Omental fat pad (tissue), 4 donors: Measurements from ENCODE around the gene OR2A14. TPM values are rescaled to one million over a fixed set of nuclear protein-coding genes. Genes with fewer than 3 reads are reported as not detected.
A peak's percentile ranks its signal among the peaks of the same experiment; 100 is the strongest.
"Not testable (repeated sequence)": the region's sequence is repeated elsewhere in the genome, so short reads cannot be mapped to it uniquely, and the experiment has no call there.

Experiments
- ATAC-seq: fragments of 150-250 bp; one replicate; pipeline ENCODE4 v1.9.1; 2016; ENCODE audit warnings: mild to moderate bottlenecking, moderate library complexity; ENCODE audit not compliant: low FRiP score
- DNase-seq: peaks from one replicate; pipeline ENCODE4 v3.0.0-alpha.2; 2019; ENCODE audit warnings: low spot score
- total RNA-seq, 4 donors: library from RNA; depleted of rRNA; stranded (reverse); fragments of >200 nt; gene quantifications; one replicate each; pipeline ENCODE4 v1.1.0, GENCODE V29; 2016
- TF ChIP-seq, protein P1 (sequence below), 3 donors: fragments of 450-650 bp; IDR thresholded peaks; one replicate each; pipeline ENCODE4 v1.5.1; 2016 to 2017; ENCODE audit warnings: antibody characterized with exemption in 3 of 3, mild to moderate bottlenecking in 3 of 3, moderate library complexity in 2 of 3

Gene OR2A14
- total RNA-seq, 4 donors from 2014 or later = not detected

DNA sequence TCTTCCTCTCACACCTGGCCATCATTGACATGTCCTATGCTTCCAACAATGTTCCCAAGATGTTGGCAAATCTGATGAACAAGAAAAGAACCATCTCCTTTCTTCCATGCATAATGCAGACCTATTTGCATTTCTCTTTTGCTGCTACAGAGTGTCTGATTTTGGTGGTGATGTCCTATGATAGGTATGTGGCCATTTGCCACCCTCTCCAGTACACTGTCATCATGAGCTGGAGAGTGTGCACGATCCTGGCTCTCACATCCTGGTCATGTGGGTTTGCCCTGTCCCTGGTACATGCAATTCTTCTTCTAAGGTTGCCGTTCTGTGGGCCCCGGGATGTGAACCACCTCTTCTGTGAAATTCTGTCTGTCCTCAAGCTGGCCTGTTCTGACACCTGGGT lies 19.2 kb downstream of the OR2A14 start:
- ATAC-seq (no peak), DNase-seq (no peak)
- TF ChIP-seq, protein P1, sequence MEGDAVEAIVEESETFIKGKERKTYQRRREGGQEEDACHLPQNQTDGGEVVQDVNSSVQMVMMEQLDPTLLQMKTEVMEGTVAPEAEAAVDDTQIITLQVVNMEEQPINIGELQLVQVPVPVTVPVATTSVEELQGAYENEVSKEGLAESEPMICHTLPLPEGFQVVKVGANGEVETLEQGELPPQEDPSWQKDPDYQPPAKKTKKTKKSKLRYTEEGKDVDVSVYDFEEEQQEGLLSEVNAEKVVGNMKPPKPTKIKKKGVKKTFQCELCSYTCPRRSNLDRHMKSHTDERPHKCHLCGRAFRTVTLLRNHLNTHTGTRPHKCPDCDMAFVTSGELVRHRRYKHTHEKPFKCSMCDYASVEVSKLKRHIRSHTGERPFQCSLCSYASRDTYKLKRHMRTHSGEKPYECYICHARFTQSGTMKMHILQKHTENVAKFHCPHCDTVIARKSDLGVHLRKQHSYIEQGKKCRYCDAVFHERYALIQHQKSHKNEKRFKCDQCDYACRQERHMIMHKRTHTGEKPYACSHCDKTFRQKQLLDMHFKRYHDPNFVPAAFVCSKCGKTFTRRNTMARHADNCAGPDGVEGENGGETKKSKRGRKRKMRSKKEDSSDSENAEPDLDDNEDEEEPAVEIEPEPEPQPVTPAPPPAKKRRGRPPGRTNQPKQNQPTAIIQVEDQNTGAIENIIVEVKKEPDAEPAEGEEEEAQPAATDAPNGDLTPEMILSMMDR (IDR thresholded peaks at IDR 0.05) = no peak

DNA sequence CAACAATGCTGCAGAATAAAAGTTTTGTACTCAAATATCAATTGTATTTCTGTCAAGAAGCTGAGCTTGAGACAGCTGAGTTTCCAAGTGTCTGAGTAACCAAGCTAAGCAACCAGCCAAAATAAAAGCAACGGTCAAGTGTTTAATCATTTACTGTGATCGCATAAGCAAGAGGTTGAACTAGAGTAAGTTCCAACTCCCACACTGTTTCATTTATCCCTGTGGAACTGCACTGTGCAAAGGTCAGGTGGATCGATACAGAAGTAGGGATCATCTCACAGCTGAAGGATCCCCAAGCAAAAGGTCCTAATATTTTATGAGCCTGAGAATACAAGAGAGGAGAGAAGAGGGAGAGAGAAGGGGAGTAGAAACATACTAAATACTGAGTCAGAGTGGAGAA lies 21.4 kb downstream of the OR2A14 start:
- ATAC-seq = no peak
- TF ChIP-seq, protein P1 (IDR thresholded peaks at IDR 0.05) = no peak

DNA sequence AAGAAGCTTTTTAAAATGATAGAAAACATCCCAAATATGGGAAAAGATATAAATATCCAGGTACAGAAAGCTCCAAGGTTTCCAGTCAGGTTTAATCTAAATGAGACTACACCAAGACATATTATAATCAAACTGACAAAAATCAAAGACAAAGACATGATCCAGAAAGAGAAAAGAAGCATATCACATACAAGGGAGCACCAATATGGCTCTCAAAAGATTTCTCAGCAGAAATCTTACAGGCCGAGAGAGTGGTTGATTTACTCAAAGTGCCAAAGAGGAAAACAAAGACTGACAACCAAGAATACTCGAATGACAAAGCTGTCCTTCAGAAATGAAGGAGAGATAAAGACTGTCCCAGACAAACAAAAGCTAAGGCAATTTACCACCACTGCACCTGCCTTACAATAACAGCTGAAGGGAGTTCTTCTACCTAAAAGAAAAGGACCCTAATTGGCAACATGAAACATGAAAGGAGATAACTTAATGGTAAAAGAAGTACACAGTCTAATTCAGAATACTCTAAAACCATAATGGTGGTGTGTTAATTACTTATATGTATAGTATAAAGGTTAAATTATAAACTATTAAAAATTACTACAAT lies 25.4 kb downstream of the OR2A14 start:
- DNase-seq (no peak), ATAC-seq (no peak)
- TF ChIP-seq, protein P1 (IDR thresholded peaks at IDR 0.05) = no peak

More for the DNA sequence above, 21.4 kb downstream of the OR2A14 start:
- no peak for DNase-seq

DNA sequence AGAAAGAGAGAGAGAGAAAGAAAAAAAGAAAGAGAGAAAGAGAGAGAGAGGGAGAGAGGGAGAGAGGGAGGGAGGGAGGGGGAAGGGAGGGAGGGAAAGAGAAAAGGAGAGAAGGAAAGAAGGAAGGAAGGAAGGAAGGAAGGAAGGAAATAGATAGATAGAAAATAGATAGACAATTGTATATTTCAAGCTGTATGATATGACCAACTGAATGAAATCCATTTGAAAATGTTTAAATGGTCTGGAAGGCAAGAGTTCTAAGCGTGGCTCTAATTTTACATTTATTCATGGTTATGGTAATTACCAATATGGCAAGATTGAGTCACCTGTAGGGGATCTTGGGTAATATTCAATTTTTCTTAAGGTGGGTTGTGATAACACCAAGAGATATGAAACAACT lies 35.9 kb downstream of the OR2A14 start:
- DNase-seq = no peak
- no peak for ATAC-seq
- TF ChIP-seq, protein P1 (IDR thresholded peaks at IDR 0.05) = no peak

DNA sequence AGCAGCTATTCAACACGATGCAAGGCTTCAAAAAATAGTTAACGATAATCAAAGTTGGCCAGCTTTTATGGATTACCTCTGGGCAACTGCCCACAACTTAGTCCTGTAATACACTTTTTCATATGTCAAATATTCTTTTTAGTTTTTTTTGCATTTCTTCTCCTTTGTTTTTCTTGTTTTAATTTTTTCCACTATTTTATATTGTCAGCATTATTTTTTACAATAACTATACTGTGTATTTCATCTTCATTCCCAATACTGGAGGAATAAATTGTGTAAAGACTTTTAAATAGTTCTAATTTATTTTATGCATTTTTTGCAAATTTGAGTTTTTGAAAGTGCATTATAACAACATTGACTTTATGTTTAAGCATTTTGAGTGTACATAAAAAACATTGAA lies 41.8 kb downstream of the OR2A14 start:
- no peak for ATAC-seq
- TF ChIP-seq, protein P1 (IDR thresholded peaks at IDR 0.05) = no peak

DNA sequence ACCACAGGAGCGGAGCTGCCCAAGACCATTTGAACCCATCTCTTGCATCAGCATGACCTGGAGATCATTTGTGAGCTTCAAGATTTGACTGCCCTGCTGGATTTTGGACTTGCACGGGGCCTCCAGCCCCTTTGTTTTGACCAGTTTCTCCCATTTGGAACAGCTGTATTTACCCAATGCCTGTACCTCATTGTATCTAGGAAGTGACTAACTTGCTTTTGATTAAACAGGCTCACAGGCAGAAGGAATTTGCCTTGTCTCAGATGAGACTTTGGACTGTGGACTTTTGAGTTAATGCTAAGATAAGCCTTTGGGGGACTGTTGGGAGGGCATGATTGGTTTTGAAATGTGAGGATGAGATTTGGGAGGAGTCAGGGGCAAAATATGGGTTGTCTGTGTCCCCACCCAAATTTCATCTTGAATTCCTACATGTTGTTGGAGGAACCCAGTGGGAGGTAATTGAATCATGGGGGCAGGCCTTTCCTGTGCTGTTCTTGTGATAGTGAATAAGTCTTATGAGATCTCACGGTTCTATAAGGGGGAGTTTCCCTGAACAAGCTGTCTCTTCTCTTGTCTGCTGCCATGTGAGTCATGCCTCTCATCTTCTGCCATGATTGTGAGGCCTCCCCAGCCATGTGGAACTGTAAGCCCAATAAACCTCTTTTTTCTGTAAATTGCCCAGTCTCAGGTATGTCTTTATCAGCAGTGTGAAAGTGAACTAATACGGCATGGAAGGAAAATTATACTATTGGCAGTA lies 48.8 kb downstream of the OR2A14 start:
- not testable (repeated sequence) for ATAC-seq, DNase-seq

More for the DNA sequence above, 41.8 kb downstream of the OR2A14 start:
- DNase-seq = no peak

DNA sequence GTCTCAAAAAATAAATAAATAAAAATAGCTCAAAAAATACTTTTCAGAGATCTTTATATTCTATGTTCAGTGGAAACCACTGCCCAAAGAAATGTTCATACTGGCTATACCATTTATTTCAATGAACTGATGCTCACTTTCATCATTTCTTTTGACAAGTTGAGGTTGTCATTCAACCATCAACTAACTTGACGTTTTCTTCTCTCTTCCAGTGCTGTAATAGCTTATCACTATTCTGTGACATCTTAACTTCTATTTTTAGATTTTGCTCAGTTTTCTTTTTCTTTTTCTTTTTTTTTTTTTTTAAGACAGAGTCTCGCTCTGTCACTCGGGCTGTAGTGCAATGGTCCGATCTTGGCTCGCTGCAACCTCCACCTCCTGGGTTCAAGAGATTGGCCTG lies 51.6 kb downstream of the OR2A14 start:
- no peak for ATAC-seq
- TF ChIP-seq, protein P1 (IDR thresholded peaks at IDR 0.05) = no peak
- no peak for DNase-seq

DNA sequence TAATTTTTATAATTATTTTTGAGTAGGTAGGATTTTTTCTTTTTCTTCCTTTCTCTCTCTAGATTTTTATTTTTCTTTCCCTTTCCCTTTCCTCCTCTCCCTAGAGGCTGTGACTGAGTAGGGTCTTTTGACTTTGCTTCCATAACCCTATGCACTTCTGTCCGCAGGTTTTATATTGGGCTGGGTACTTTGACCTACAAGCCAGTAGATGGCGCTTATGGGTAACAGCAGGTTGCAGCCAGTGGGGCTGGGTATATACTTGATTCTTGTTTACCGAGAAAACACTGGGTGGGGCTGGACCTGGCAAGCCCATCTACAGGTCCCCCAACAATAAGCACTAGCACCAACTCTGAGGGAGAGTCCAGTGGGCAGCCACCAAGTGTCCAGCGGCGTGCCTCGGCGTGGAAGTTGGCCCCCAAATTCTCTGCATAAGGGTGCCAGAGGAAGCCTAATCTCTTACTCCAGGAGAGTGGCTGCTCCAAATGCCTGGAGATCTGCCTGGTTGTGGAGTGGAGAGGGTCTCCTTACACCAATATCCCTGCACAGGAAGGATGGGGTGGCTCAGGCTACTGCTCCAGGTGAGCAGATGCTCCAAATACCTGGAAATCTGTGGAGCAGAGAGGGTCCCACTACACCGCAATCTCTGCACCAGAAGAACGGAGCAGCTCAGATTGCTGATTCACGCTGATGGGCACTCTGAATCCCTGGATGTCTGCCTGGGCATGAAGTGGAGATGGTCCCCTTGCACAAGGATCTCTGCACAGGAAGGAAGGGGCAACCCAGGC lies 55.6 kb downstream of the OR2A14 start:
- ATAC-seq = peak; percentile 80
- not testable (repeated sequence) for DNase-seq

DNA sequence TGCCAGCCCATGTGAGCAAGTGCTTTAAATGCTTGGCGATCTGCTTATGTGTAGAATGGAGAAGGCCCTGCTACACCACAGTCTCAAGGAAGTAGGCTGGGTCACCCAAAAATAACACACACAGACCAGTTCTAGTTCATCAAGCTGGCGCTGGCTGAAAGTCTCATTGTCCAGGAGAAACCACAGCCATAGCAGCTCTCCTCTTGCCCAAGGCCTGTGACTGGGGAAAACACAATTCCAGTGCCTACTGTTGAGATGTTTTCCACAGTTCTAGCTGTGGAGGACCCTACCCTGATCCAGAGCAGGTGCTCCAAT lies 56.1 kb downstream of the OR2A14 start:
- ATAC-seq, DNase-seq: not testable (repeated sequence)
